ENCODE measurements around the gene GNAL.

The GNAL gene

GRCh38 chr18:11791131-11791530 lies 102.1 kb downstream of the GNAL start:
- TF ChIP-seq ZC3H10 (CRISPR knock-in tag; IDR thresholded peaks at IDR 0.05), result no peak
- no peak for TF ChIP-seq ZNF565 (CRISPR knock-in tag; conservative IDR thresholded peaks at IDR 0.05; ENCODE audit: low read depth)
- TF ChIP-seq POU6F1 (CRISPR knock-in tag; IDR thresholded peaks at IDR 0.05; ENCODE audit: borderline replicate concordance, low read depth), result no peak
- TF ChIP-seq ZNF70 (CRISPR knock-in tag; IDR thresholded peaks at IDR 0.05), result no peak
- no peak for TF ChIP-seq BACH2 (CRISPR knock-in tag; IDR thresholded peaks at IDR 0.05; ENCODE audit: borderline replicate concordance)
- TF ChIP-seq RARB (CRISPR knock-in tag; IDR thresholded peaks at IDR 0.05), result no peak
- ATAC-seq, result no peak

DNA sequence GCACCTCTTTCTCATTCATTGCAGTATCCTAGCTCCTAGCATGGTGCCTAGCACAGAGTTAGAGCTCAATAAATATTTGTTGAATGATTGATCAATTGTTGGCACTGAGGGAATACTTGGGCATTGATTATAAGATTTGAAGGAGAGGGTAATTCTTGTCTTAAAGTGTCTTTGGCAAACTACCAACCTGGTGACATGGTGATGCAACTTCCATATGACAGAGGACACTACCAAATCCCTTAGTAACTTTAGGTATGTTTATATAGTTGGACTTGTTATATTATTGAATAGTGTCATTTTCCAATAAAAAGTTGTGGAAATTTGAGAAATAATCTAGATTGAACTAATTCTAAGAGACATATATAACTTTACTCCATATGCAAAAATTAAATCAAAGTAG lies 103.6 kb downstream of the GNAL start:
- TF ChIP-seq, protein P1, sequence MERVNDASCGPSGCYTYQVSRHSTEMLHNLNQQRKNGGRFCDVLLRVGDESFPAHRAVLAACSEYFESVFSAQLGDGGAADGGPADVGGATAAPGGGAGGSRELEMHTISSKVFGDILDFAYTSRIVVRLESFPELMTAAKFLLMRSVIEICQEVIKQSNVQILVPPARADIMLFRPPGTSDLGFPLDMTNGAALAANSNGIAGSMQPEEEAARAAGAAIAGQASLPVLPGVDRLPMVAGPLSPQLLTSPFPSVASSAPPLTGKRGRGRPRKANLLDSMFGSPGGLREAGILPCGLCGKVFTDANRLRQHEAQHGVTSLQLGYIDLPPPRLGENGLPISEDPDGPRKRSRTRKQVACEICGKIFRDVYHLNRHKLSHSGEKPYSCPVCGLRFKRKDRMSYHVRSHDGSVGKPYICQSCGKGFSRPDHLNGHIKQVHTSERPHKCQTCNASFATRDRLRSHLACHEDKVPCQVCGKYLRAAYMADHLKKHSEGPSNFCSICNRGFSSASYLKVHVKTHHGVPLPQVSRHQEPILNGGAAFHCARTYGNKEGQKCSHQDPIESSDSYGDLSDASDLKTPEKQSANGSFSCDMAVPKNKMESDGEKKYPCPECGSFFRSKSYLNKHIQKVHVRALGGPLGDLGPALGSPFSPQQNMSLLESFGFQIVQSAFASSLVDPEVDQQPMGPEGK (CRISPR knock-in tag; IDR thresholded peaks at IDR 0.05; ENCODE audit: borderline replicate concordance), result no peak
- no peak for TF ChIP-seq PPARA (CRISPR knock-in tag; IDR thresholded peaks at IDR 0.05; ENCODE audit: borderline replicate concordance)
- no peak for TF ChIP-seq OSR1 (CRISPR knock-in tag; IDR thresholded peaks at IDR 0.05)
- TF ChIP-seq ZFP30 (CRISPR knock-in tag; IDR thresholded peaks at IDR 0.05), result no peak
- TF ChIP-seq ESRRG (CRISPR knock-in tag; IDR thresholded peaks at IDR 0.05), result no peak
- no peak for TF ChIP-seq TOX (CRISPR knock-in tag; IDR thresholded peaks at IDR 0.05; ENCODE audit: borderline replicate concordance)
- TF ChIP-seq BACH2 (CRISPR knock-in tag; IDR thresholded peaks at IDR 0.05; ENCODE audit: borderline replicate concordance), result no peak
- no peak for TF ChIP-seq ARNTL (CRISPR knock-in tag; IDR thresholded peaks at IDR 0.05; ENCODE audit: borderline replicate concordance, low read depth)
- TF ChIP-seq ZNF70 (CRISPR knock-in tag; IDR thresholded peaks at IDR 0.05), result no peak
- no peak for ATAC-seq

DNA sequence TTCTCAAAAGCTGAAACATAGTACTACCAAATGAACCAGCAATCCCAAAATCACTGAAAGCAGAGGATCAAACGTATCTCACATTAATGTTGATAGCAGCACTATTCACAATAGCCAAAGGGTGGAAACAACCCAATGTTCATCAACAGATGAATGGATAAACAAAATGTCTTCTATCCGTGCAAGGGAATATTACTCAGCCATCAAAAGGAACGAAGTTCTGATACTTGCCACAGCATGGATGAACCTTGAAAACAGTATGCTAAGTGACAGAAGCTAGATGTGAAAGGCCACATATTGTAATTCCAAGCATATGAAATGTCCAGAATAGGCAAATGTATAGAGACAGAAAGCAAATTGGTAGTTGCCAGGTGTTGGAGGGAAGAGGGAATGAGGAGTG lies 105.1 kb downstream of the GNAL start:
- TF ChIP-seq ZC3H10 (CRISPR knock-in tag; IDR thresholded peaks at IDR 0.05) (no peak), OSR1 (CRISPR knock-in tag; IDR thresholded peaks at IDR 0.05) (no peak), TCF4 (CRISPR knock-in tag; IDR thresholded peaks at IDR 0.05; ENCODE audit: borderline replicate concordance) (no peak), ZNF70 (CRISPR knock-in tag; IDR thresholded peaks at IDR 0.05) (no peak), ISL1 (CRISPR knock-in tag; IDR thresholded peaks at IDR 0.05) (no peak), ZFP3 (CRISPR knock-in tag; IDR thresholded peaks at IDR 0.05) (no peak)
- ATAC-seq, result no peak

DNA sequence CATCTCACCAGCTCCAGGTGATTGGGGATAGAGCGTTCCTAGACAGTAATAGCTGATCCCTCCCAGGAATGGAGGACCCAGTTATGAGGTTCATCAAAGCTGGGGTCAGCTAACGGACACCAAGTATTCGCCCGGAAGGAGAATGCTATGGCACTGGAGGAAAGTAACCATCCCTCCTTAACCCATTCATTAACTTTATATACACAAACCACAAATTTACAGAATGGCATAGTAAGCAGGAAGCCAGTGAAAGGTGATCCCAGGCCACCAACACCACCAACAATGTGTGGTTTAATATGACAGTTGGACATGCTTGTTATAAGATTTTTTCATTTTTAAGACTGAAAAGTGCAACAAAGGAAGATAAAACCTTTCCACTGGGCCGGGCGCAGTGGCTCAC lies 106.9 kb downstream of the GNAL start:
- TF ChIP-seq RARB (CRISPR knock-in tag; IDR thresholded peaks at IDR 0.05) (no peak), ZFP3 (CRISPR knock-in tag; IDR thresholded peaks at IDR 0.05) (no peak)
- ATAC-seq, result no peak

DNA sequence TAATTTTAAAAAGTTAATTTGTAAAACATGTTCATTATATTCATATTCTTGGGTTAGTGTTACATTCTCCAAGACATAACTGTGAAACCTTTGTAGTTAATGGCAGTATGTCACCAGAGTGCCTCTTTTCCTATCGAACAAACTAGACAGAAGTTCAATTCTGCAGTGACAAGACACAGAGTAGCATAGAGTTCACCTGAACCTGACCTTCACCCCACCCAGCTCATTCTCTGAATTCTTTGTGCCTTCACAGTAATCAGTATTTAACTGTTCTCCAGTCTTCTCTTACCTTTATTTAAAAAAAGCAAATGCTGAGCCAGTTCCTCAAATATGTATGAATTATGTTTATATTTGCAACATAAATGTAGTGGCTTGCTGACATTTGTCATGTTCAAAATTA lies 109.2 kb downstream of the GNAL start:
- ATAC-seq, result no peak
- TF ChIP-seq ZNF70 (CRISPR knock-in tag; IDR thresholded peaks at IDR 0.05), result no peak
- no peak for TF ChIP-seq POU6F1 (CRISPR knock-in tag; IDR thresholded peaks at IDR 0.05; ENCODE audit: borderline replicate concordance, low read depth)
- TF ChIP-seq ZC3H10 (CRISPR knock-in tag; IDR thresholded peaks at IDR 0.05), result no peak
- TF ChIP-seq TCF4 (CRISPR knock-in tag; IDR thresholded peaks at IDR 0.05; ENCODE audit: borderline replicate concordance), result no peak
- TF ChIP-seq, protein P1 (CRISPR knock-in tag; IDR thresholded peaks at IDR 0.05; ENCODE audit: borderline replicate concordance), result no peak

DNA sequence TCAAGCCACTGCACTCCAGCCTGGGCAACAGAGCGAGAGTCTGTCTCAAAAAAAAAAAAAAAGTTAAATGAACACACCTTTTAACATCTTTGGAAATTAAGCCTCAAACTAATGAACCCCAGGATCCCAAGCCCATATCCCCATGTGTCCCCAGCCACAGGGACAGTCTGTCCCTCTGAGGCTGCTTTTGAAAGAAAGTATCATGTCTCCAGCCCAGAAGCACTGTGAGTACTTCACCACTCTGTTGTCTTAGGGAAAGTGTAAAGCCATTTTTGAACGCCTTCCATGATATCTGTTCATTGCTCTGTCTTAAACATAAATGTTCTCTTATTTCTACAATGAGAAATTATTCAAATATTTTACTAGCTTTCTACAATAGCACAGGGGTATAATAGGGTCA lies 110.0 kb downstream of the GNAL start:
- ATAC-seq, result no peak
- no peak for TF ChIP-seq ESRRG (CRISPR knock-in tag; IDR thresholded peaks at IDR 0.05)
- TF ChIP-seq, protein P1 (CRISPR knock-in tag; IDR thresholded peaks at IDR 0.05; ENCODE audit: borderline replicate concordance), result no peak
- TF ChIP-seq OSR1 (CRISPR knock-in tag; IDR thresholded peaks at IDR 0.05), result no peak
- no peak for TF ChIP-seq POU6F1 (CRISPR knock-in tag; IDR thresholded peaks at IDR 0.05; ENCODE audit: borderline replicate concordance, low read depth)
- TF ChIP-seq ISL1 (CRISPR knock-in tag; IDR thresholded peaks at IDR 0.05), result no peak
- TF ChIP-seq SNAI2 (CRISPR knock-in tag; IDR thresholded peaks at IDR 0.05), result no peak
- no peak for TF ChIP-seq ZFP3 (CRISPR knock-in tag; IDR thresholded peaks at IDR 0.05)
- no peak for TF ChIP-seq ARNTL (CRISPR knock-in tag; IDR thresholded peaks at IDR 0.05; ENCODE audit: borderline replicate concordance, low read depth)
- TF ChIP-seq, protein P2, sequence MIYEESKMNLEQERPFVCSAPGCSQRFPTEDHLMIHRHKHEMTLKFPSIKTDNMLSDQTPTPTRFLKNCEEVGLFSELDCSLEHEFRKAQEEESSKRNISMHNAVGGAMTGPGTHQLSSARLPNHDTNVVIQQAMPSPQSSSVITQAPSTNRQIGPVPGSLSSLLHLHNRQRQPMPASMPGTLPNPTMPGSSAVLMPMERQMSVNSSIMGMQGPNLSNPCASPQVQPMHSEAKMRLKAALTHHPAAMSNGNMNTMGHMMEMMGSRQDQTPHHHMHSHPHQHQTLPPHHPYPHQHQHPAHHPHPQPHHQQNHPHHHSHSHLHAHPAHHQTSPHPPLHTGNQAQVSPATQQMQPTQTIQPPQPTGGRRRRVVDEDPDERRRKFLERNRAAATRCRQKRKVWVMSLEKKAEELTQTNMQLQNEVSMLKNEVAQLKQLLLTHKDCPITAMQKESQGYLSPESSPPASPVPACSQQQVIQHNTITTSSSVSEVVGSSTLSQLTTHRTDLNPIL (CRISPR knock-in tag; IDR thresholded peaks at IDR 0.05; ENCODE audit: low read depth), result no peak
- TF ChIP-seq GLIS3 (CRISPR knock-in tag; IDR thresholded peaks at IDR 0.05), result no peak
- TF ChIP-seq RARB (CRISPR knock-in tag; IDR thresholded peaks at IDR 0.05), result no peak
- TF ChIP-seq TOX (CRISPR knock-in tag; IDR thresholded peaks at IDR 0.05; ENCODE audit: borderline replicate concordance), result no peak
